ENCODE data around the gene LALBA.
"Not testable (repeated sequence)": the region's sequence is repeated elsewhere in the genome, so short reads cannot be mapped to it uniquely, and the experiment has no call there.

DNA sequence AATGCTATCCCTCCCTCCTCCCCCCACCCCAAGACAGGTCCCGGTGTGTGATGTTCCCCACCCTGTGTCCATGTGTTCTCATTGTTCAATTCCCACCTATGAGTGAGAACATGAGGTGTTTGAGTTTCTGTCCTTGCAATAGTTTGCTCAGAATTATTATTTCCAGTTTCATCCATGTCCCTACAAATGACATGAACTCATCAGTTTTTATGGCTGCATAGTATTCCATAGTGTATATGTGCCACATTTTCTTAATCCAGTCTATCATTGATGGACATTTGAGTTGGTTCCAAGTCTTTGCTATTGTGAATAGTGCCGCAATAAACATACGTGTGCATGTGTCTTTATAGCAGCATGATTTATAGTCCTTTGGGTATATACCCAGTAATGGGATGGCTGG is 22.8 kb downstream of the LALBA start:
- TF ChIP-seq SP1 (IDR thresholded peaks at IDR 0.05); L3MBTL2 (conservative IDR thresholded peaks at IDR 0.05); SUZ12 (IDR thresholded peaks at IDR 0.05); ZNF384 (IDR thresholded peaks at IDR 0.05); TARDBP (IDR thresholded peaks at IDR 0.05); LEF1 (IDR thresholded peaks at IDR 0.05; ENCODE audit: borderline replicate concordance); FOXK2 (IDR thresholded peaks at IDR 0.05); BHLHE40 (IDR thresholded peaks at IDR 0.05; ENCODE audit: borderline replicate concordance): not testable (repeated sequence)
